Suppressor macrophage treated with lipopolysaccharide for 1 hour (primary cell): ENCODE results near the gene PPP6R2.

Experiments used
- DNase-seq, 3 donors: peaks; one replicate each; pipeline ENCODE4 v3.0.0-alpha.2; 2020 to 2022

The PPP6R2 gene

GRCh38 chr22:50342651-50343540 is at the start of gene PPP6R2:
Gene PPP6R2, plus strand, starts transcription at chr22:50343327. Its CDS starts 50,582 bp downstream, at chr22:50393909.
- peak; percentile 89 to 98 (median 95) for DNase-seq

- DNase-seq: peak in 2 of 3 donors; percentile 29 to 43
Measured at GRCh38 chr22:50293441-50294318, 49.4 kb upstream of the PPP6R2 start.

DNA sequence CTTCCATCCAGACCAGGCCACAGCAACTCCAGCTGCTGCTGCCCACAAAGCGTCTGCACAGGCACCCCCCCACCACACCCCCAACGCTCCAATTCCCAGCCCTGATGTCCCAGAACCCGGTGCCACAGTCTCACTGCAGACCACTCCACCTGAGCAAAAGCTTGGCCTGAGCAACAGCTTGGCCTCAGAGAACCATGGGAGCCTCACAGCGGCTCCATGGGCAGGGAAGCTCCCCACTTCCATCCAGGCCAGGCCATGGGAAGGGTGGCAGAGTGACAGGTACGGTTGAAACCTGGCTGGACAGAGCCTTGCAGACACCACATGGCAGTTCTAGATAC is 48.8 kb upstream of the PPP6R2 start:
- DNase-seq: no peak

GRCh38 chr22:50296658-50297490 is 46.3 kb upstream of the PPP6R2 start:
- DNase-seq: peak in 1 of 3 donors; percentile 17

DNA sequence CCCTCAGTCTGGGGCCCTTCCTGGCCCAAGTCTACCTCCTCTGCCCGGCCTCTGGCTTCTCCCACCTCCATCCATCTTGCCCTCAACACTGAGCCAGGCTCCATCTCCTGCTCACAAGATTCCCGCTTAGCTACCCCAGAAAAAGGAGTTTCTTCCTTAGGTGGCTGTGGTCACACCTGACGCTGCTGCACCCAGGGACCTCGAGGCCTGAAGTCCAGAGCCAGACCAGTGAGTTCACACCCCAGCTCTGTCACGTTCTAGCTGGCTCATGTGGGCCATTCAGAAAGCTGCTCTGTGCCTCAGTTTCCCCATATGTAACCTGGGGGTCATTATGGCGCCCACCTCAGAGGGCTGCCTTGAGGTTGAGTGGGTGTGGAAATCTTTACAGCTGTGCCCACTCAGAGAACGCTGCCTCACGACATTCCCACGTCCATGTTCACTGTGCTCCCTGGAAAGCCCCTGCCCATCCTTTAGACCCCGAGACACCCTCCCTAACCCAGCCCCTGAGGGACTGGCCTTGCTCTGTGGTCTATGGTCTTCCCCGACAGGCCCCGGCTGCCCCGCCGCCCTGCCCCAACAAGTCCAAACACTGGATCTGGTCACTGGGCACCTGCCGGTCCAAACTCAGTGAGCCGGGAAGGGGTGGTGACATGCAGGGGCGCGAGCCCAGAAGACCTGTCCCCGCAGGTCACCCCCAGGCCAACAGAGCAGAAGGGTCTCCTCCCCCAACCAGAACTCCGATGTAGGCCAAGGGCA is 45.4 kb upstream of the PPP6R2 start:
- DNase-seq: no peak

GRCh38 chr22:50298266-50298637 is 44.9 kb upstream of the PPP6R2 start:
- DNase-seq: no peak

DNA sequence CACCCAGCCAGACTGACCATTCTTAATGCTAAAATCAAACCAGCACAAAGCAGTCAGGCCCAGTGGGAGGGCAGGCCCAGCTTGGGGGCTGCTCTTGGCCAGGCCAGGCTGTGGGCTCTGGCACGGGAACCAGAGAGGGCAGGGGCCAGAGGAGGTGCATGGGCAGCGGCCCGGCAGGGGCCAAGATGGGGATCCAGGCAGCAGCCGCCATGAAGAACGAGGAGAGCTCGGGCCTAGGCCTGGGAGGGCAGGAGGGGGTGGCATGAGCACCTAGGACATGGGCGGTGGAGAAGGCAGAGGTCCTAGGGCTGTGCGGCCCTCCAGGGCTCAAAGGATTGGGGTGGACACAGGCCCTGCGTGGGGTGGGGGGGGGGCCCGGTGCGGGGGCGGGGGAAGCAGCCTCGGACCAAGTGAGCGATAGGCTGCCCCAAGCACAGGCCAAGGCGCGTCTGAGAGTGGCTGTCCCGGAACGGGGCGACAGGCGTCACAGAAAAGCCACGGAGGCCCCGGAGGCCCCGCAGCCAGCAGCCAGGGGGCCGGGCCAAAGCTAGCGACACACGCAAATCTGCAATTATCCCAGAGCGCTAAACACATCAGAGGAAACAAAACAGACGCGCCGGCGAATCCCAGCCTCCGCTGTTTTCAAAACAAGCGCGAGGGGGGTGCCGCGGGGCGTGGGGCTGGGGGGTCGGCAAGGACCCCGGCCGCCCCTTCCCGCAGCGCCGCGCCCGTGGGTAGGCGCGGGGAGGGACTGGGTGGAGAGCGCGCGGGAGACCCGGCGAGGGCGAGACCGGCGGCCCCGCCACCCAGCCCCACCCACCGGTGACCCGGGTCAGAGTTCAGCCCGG is 44.0 kb upstream of the PPP6R2 start:
- DNase-seq: peak in 1 of 3 donors; percentile 40

DNA sequence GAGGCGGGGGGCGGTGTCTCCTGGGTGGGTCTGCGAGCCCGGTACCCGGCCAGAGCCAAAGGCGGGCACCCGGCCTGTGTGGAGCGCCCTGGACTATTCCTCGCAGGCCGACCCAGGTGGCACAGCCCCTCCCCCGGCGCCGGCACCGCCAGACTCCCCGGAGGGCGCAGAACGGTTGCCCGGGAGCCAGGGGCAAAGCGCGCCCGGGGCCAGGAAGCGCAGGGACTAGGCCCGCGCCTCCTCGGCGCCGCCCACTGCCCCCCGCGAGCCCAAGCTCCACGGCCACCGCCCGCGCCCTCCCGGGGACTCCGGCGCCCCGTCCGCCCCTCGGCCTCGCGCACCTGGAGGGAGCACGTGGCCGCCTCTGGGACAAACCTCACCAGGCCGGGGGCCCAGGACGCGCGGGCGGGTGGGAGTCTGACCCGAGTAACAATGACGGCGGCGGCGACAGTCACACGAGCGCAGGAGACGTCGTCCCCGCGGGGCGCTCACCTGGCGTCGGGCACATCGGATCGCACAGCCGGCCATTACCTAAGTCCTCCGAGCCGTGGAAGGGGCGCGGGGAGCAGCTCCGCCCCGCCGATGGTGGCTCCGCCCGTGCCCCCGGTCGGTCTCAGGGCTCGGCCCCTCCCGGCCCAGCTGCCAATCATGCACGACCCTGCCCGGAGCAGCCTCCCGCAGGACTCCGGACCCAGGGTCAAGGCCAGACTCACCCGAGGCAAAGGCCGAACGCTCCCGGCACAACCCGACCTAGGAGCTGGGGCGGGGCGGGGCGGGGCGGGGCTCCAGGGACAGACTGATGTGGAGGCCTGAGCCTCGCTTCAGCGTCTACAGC is 43.1 kb upstream of the PPP6R2 start:
- peak in 1 of 3 donors; percentile 42 for DNase-seq

- no peak for DNase-seq
Measured at GRCh38 chr22:50300620-50301257, 42.4 kb upstream of the PPP6R2 start.

- DNase-seq: no peak
Measured at GRCh38 chr22:50301581-50301991, 41.5 kb upstream of the PPP6R2 start.

GRCh38 chr22:50302041-50302541 is 41.0 kb upstream of the PPP6R2 start:
- DNase-seq: peak; percentile 82 to 87 (median 85)

DNA sequence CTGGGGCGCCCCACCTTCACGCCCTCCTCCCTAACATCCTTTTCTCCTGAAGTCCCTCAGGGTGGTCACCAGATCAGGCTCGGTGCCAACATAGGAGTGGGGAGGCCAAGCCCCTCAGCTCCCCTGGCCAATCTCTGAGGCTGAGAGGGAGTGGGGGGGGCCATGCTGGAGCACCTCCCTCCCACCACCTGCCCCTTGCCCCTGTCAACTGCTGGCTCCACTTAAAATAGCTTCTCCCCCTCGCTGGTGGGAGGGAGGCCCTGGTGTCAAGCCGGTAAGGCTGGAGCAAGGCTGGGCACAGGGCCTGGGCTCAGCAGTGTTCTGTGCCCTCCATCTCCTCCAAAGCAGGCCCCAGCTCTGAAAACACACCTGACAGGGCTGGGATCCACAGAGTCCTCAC is 40.6 kb upstream of the PPP6R2 start:
- DNase-seq: no peak

GRCh38 chr22:50303515-50303847 is 39.6 kb upstream of the PPP6R2 start:
- DNase-seq: no peak

DNA sequence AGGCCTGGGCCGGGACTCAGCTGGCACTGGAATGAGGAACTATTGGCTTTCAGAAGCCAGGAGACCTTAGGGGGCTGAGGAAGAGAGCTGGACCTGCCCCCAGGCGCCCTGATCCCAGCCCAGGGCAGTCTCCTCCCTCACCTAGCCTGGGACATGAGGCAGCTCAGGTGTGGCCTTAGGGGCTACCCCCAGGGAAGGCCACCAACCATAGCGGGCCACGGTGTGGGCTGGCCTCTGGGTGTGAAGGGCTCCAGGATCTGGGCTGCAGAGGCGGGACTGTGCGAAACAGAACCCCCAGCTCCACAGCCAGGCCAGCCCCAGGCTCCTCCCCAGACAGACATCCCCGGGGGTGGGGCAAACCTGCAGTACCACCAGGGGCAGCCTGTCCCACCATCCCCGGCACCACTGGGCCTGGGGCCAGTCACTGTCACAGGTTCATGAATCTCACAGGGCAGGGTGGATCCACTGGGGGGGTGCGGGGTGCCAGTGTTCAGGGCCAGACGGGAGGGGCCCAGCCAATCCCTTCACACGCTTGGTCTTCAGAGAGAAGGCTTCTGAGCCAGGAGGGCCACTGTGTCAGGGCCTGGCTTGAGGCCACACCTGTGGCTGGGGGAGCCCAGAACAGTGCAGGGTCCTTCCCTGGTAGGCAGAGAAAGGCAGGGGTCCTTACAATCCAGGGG is 39.1 kb upstream of the PPP6R2 start:
- peak; percentile 74 to 80 (median 76) for DNase-seq

DNA sequence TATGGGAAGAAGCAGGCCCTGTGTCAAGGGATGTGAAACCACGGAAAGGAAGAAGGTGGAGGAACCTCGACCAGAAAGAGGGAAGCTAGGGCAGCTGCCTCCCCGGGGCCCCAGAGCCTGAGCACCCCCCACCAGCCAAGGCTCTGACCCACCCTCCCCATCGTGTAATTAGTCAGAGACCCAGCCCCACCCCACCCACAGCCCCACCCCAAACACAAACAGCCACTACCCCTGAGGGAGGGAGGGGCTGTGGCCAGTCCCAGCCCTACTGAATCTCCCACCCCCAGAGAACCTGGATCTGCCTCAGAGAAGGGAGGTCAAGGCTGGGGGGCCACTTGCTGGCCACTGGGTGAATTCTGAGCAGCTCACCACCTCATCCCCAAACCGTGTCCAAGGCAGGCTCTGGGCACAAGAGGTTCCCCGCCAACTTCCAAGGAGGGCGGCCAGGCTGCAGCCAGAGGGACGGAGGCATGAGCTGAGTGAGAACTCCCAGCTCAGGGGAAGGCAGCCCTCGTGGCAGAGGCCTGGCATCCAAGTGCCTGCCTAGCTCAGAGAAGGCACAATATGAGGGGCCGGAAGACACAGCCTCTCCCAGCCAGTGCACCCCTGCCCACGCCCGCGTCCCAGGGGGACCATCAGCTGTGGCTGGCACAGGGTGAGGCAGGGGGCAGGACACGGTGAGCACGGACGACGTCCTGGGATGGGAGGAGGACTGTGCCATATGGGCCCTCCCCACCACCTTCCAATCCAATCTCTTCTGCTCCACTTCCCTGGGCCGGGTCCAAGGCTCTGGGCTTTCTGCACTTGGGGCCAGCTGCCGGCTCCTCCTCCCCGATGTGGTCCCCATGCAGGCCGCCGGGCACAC is 38.4 kb upstream of the PPP6R2 start:
- peak; percentile 75 to 81 (median 81) for DNase-seq

- no peak for DNase-seq
Measured at GRCh38 chr22:50305393-50305922, 37.7 kb upstream of the PPP6R2 start.

DNA sequence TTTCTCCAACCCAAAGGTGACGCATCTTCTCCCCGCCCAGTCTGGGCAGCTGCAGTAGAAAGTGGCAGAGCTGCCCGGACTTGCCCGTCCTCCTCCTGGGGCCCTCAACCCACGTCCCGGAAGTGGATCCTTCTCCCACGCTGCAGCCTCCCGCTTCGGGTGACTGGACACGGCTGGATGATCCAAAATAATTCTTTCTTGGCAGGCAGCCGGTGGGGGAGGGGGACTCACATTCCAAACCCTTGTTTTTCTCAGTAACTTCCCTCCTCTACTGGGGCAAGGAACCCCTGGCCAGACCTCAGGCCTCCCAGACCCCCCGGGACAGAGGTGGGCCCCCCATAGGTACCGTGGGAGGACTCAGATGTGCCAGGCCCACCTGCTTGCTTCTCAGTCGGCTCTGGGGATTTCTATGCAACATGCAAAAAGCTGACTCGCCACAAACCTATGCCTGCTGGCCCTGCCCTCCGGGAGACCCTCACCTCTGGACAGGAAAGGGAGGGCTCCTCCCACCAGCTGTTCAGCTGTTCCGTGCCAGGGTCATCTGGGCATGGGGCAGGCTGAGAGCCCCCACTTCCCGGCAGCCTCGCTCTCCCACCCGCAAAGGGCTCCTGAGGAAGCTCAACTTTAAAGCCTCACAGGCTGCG is 37.1 kb upstream of the PPP6R2 start:
- DNase-seq: peak; percentile 97 to 98 (median 97)
